Measurements from ENCODE around the gene MCC. TPM values are rescaled to one million over a fixed set of nuclear protein-coding genes. Genes with fewer than 3 reads are reported as not detected.

The MCC gene
- total RNA-seq, 5 donors from 2014 or later (not counting 1 experiment from before 2014, with no cell fraction given), result 2.6 to 8.3 (median 6.3) TPM

DNA sequence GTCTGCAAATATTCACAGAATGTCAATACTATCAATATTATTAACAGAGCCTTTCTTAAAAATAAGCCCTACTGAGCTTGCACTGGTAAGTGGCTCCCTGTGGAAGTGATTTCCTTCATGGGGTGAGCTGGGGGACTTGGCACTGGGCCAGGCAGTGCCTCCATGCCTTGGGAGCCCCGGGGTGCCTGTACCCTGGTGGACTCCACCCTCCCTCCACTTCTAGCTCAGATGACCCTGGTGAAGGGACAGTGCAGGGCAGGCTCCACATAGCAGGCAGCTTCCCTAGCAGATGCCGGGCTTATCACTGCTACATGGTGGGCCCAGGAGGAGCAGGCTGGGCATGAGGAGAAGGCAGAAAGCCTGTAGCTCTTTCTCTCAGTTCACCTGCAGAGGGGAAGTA, 392.4 kb downstream of the MCC start:
- Histone ChIP-seq H3K27me3 (replicated peaks in 1 of 2; ENCODE audit: control insufficient read depth in 2 of 2, extremely low read depth in 1 of 2, insufficient read depth in 2 of 2, low read length in 1 of 2) (no peaks in the 10 kb centered on the region), H3K4me3 (ENCODE audit: control insufficient read depth in 1 of 2, extremely low read depth in 1 of 2, low read length in 1 of 2) (no peak overlapping the region), H3K27ac (ENCODE audit: low read length) (no peak overlapping the region), H3K4me1 (ENCODE audit: control insufficient read depth in 1 of 2, extremely low read depth in 1 of 2, insufficient read depth in 2 of 2, low read length in 2 of 2) (peaks cover 0 to 4% of the 10 kb centered on the region in 2 experiments), H3K9me3 (no peaks in the 10 kb centered on the region), H3K36me3 (ENCODE audit: control insufficient read depth in 2 of 2, extremely low read depth in 1 of 2, insufficient read depth in 1 of 2, low read length in 1 of 2) (no peaks in the 10 kb centered on the region)
- DNase-seq (no peak), ATAC-seq (replicated peaks in 1 of 4) (no peak)
- no CpG with 5 or more reads among the region's 2 CpGs for WGBS (ENCODE audit: insufficient coverage)
- POLR2A ChIA-PET, result no interaction called here
- Mint-ChIP-seq H3K27me3 (no peaks in the 10 kb centered on the region), H3K4me1 (peaks cover 0 to 5% (median 4%) of the 10 kb centered on the region in 3 donors), H3K9me3 (no peaks in the 10 kb centered on the region), H3K4me3 (no peak overlapping the region), H3K27ac (no peak overlapping the region), H3K36me3 (no peaks in the 10 kb centered on the region)
- CTCF ChIA-PET, result no interaction called here

DNA sequence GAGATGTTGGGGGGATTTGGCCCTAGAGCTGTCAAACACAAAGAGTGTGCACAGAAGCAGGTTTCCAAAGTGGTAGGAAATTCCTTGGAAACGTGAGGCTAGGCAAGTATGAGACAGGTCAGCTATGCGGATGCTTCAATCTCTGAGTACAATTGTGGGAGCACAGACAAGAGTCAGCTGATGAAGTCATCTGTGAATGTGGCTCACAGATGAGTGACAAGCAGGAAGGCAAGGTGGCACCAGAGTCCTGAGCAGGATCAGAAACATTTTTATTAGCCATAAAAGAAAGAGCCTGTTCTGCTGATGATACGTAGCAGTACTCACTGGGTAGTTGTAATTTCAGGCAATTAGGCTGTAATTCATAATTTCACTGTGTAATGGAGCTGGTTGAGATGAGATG, 394.7 kb downstream of the MCC start:
- CTCF ChIA-PET, result interaction anchor here in 1 of 2 donors (0.6 kb wide), 1 partner anchor 1495 kb away, joined by 4 read pairs; no protein-coding TSS in a partner anchor
- Mint-ChIP-seq H3K4me3 (no peak overlapping the region), H3K36me3 (peaks cover 8% of the 10 kb centered on the region)

DNA sequence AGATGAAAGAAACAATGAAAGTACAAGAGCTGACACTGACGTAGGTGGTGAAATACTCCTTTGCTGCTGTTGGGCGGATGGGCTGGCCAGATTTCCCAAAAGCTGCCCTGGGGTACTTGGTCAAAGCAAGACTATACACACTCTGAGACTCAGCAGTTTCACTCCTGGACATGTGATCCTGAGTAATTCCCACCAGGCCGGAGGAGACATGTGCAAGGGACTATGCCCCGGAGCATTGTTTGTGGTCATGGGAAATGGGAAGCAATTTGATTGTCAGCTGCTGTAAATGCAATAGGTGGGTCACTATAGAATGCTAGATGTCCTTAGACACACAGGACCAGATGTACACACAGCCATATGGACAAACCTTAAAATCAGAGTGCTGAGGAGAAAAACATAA, 395.6 kb downstream of the MCC start:
- WGBS (ENCODE audit: insufficient coverage), result 96% methylated on average over 3 of the region's 4 CpGs
- Histone ChIP-seq H3K4me3 (ENCODE audit: control insufficient read depth in 1 of 2, extremely low read depth in 1 of 2, low read length in 1 of 2) (no peak overlapping the region), H3K27ac (ENCODE audit: low read length) (no peak overlapping the region), H3K36me3 (ENCODE audit: control insufficient read depth in 2 of 2, extremely low read depth in 1 of 2, insufficient read depth in 1 of 2, low read length in 1 of 2) (no peaks in the 10 kb centered on the region), H3K27me3 (replicated peaks in 1 of 2; ENCODE audit: control insufficient read depth in 2 of 2, extremely low read depth in 1 of 2, insufficient read depth in 2 of 2, low read length in 1 of 2) (no peaks in the 10 kb centered on the region), H3K9me3 (no peaks in the 10 kb centered on the region), H3K4me1 (ENCODE audit: control insufficient read depth in 1 of 2, extremely low read depth in 1 of 2, insufficient read depth in 2 of 2, low read length in 2 of 2) (peaks cover 3 to 6% of the 10 kb centered on the region in 2 experiments)
- H3K9me3 Mint-ChIP-seq, result no peaks in the 10 kb centered on the region
- peaks cover 11 to 15% (median 15%) of the 10 kb centered on the region in 3 donors for H3K4me1 Mint-ChIP-seq
- H3K4me3 Mint-ChIP-seq, result no peak overlapping the region
- ChIA-PET CTCF (no interaction called here), POLR2A (no interaction called here)
- H3K27ac Mint-ChIP-seq, result no peak overlapping the region
- peaks cover 8% of the 10 kb centered on the region for H3K36me3 Mint-ChIP-seq
- ATAC-seq (replicated peaks in 1 of 4) (no peak), DNase-seq (no peak)
- no peaks in the 10 kb centered on the region for H3K27me3 Mint-ChIP-seq

More for the DNA sequence above, 394.7 kb downstream of the MCC start:
- Histone ChIP-seq H3K36me3 (ENCODE audit: control insufficient read depth in 2 of 2, extremely low read depth in 1 of 2, insufficient read depth in 1 of 2, low read length in 1 of 2) (no peaks in the 10 kb centered on the region), H3K27ac (ENCODE audit: low read length) (no peak overlapping the region), H3K4me3 (ENCODE audit: control insufficient read depth in 1 of 2, extremely low read depth in 1 of 2, low read length in 1 of 2) (no peak overlapping the region), H3K4me1 (ENCODE audit: control insufficient read depth in 1 of 2, extremely low read depth in 1 of 2, insufficient read depth in 2 of 2, low read length in 2 of 2) (peaks cover 3 to 6% of the 10 kb centered on the region in 2 experiments), H3K27me3 (replicated peaks in 1 of 2; ENCODE audit: control insufficient read depth in 2 of 2, extremely low read depth in 1 of 2, insufficient read depth in 2 of 2, low read length in 1 of 2) (no peaks in the 10 kb centered on the region), H3K9me3 (no peaks in the 10 kb centered on the region)
- Mint-ChIP-seq H3K4me1 (peaks cover 11 to 15% (median 15%) of the 10 kb centered on the region in 3 donors), H3K27ac (no peak overlapping the region), H3K27me3 (no peaks in the 10 kb centered on the region), H3K9me3 (no peaks in the 10 kb centered on the region)
- WGBS (ENCODE audit: insufficient coverage), result 68% methylated on average over 3 of the region's 3 CpGs
- POLR2A ChIA-PET, result no interaction called here
- ATAC-seq (replicated peaks in 1 of 4) (no peak), DNase-seq (no peak)

DNA sequence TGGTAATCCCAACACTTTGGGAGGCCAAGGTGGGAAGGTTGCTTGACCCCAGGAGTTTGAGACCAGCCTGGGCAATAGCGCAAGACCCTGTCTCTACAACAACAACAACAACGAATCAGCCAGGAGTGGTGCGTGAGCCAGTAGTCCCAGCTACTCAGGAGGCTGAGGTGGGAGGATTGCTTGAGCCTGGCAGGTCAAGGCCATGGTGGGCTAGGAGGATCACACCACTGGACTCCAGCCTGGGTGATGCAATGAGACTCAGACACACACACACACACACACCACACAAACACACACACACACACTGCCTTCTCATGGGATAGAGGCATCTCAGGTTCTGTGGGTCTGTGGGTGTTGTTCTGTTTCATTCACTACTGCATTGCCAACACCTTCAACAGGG, 396.6 kb downstream of the MCC start:
- POLR2A ChIA-PET, result no interaction called here
- Histone ChIP-seq H3K36me3 (ENCODE audit: control insufficient read depth in 2 of 2, extremely low read depth in 1 of 2, insufficient read depth in 1 of 2, low read length in 1 of 2) (no peaks in the 10 kb centered on the region), H3K9me3 (no peaks in the 10 kb centered on the region), H3K4me3 (ENCODE audit: control insufficient read depth in 1 of 2, extremely low read depth in 1 of 2, low read length in 1 of 2) (no peak overlapping the region), H3K4me1 (ENCODE audit: control insufficient read depth in 1 of 2, extremely low read depth in 1 of 2, insufficient read depth in 2 of 2, low read length in 2 of 2) (peaks cover 3 to 6% of the 10 kb centered on the region in 2 experiments), H3K27me3 (replicated peaks in 1 of 2; ENCODE audit: control insufficient read depth in 2 of 2, extremely low read depth in 1 of 2, insufficient read depth in 2 of 2, low read length in 1 of 2) (no peaks in the 10 kb centered on the region), H3K27ac (ENCODE audit: low read length) (no peak overlapping the region)
- Mint-ChIP-seq H3K9me3 (no peaks in the 10 kb centered on the region), H3K36me3 (peaks cover 8% of the 10 kb centered on the region), H3K27ac (no peak overlapping the region), H3K4me3 (no peak overlapping the region), H3K27me3 (no peaks in the 10 kb centered on the region), H3K4me1 (peaks cover 11 to 15% (median 15%) of the 10 kb centered on the region in 3 donors)
- CTCF ChIA-PET, result no interaction called here
- no peak for DNase-seq
- no CpG with 5 or more reads among the region's 3 CpGs for WGBS (ENCODE audit: insufficient coverage)
- ATAC-seq (replicated peaks in 1 of 4), result no peak

DNA sequence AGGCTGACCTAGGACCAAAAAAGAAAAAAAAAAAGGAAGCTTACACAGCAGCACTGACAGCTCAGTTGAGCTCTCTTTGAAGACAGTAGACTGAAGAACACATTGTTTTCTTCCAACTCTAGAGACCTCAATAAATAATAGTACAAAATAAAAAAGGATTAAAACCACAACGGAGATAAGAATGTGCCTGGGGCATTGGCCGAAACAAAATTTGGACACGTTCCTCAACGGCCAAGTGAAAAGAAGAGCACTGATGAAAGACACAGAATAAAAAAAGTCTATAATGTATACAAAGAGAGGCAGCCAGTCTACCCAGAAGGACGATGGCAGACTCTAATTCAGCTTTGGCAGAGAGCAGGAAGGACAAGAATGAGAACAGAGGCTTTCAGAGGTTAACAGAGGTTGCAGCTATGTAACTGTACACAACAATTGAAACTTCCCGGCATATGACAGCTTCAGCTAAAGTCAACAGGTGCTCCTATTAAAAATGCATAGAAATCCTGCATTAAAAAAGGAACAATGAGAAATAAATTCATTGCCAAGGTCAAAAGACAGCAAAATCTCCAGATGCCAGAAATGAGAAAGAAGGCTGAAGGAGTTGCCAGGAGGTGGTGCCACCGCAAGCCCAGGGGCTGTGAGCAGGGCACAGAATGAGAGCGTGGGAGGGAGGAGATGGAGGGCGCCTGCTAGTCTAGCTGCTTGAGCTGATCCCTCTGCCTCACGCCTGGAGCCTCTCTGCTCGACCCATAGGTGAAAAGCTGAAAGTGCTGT, 397.7 kb downstream of the MCC start:
- POLR2A ChIA-PET, result interaction anchor here in 1 of 2 donors (0.6 kb wide), 2 partner anchors 221 to 509 kb away, joined by 4 to 5 read pairs; no protein-coding TSS in a partner anchor

DNA sequence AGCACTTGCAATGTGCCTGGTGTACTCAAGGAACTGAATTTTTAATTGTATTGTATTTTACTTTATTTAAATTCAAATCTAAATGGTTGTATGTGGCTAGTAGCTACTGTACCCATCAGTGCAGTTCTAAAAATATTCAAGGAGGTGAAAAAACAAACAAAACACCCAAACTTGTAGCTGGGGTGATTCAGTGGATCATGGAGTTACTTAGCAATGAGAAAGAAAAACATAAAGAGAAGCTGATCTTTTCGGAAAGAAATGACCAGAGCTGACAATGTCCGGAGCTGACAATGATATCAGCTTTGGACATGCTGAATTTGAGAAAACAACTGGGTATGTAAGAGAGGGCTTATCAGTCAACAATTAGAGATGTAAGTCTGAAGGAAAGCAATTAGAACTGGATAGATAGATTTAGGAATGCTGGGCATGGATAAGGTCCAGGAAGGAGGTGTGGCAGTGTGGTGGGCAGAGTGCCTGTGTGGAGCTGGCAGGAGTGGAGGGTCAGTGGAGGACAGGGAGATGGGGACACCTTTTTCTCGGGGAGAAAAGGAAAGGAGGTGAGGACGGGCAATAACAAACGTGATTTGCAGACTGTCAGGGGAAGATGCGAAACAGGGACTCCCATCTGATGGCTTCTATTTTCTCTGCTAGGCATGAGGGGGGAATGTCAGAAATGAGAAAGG, 398.5 kb downstream of the MCC start:
- Histone ChIP-seq H3K27ac (ENCODE audit: low read length) (no peak overlapping the region), H3K4me1 (ENCODE audit: control insufficient read depth in 1 of 2, extremely low read depth in 1 of 2, insufficient read depth in 2 of 2, low read length in 2 of 2) (peaks cover 3 to 6% of the 10 kb centered on the region in 2 experiments), H3K9me3 (no peaks in the 10 kb centered on the region), H3K27me3 (replicated peaks in 1 of 2; ENCODE audit: control insufficient read depth in 2 of 2, extremely low read depth in 1 of 2, insufficient read depth in 2 of 2, low read length in 1 of 2) (no peaks in the 10 kb centered on the region), H3K4me3 (ENCODE audit: control insufficient read depth in 1 of 2, extremely low read depth in 1 of 2, low read length in 1 of 2) (no peak overlapping the region), H3K36me3 (ENCODE audit: control insufficient read depth in 2 of 2, extremely low read depth in 1 of 2, insufficient read depth in 1 of 2, low read length in 1 of 2) (no peaks in the 10 kb centered on the region)
- no peak for ATAC-seq (replicated peaks in 1 of 4)
- 80% methylated on average over 6 of the region's 6 CpGs for WGBS (ENCODE audit: insufficient coverage)
- Mint-ChIP-seq H3K27ac (peak overlapping the region in 1 of 2 donors; percentile 4), H3K9me3 (no peaks in the 10 kb centered on the region), H3K4me3 (no peak overlapping the region), H3K4me1 (peaks cover 11 to 15% (median 15%) of the 10 kb centered on the region in 3 donors), H3K27me3 (no peaks in the 10 kb centered on the region), H3K36me3 (peaks cover 8% of the 10 kb centered on the region)
- ChIA-PET POLR2A (interaction anchor here in 1 of 2 donors (0.6 kb wide), 1 partner anchor 222 kb away, joined by 4 read pairs; no protein-coding TSS in a partner anchor), CTCF (interaction anchor here in 1 of 2 donors (0.6 to 0.7 kb wide), 2 partner anchors 9 to 176 kb away, joined by 3 to 8 read pairs; no protein-coding TSS in a partner anchor)
- DNase-seq, result no peak

More for the DNA sequence above, 397.7 kb downstream of the MCC start:
- Histone ChIP-seq H3K36me3 (ENCODE audit: control insufficient read depth in 2 of 2, extremely low read depth in 1 of 2, insufficient read depth in 1 of 2, low read length in 1 of 2) (no peaks in the 10 kb centered on the region), H3K27me3 (replicated peaks in 1 of 2; ENCODE audit: control insufficient read depth in 2 of 2, extremely low read depth in 1 of 2, insufficient read depth in 2 of 2, low read length in 1 of 2) (no peaks in the 10 kb centered on the region), H3K4me3 (ENCODE audit: control insufficient read depth in 1 of 2, extremely low read depth in 1 of 2, low read length in 1 of 2) (no peak overlapping the region), H3K27ac (ENCODE audit: low read length) (no peak overlapping the region), H3K4me1 (ENCODE audit: control insufficient read depth in 1 of 2, extremely low read depth in 1 of 2, insufficient read depth in 2 of 2, low read length in 2 of 2) (peaks cover 3 to 6% of the 10 kb centered on the region in 2 experiments), H3K9me3 (no peaks in the 10 kb centered on the region)
- Mint-ChIP-seq H3K9me3 (no peaks in the 10 kb centered on the region), H3K4me1 (peaks cover 11 to 15% (median 15%) of the 10 kb centered on the region in 3 donors), H3K36me3 (peaks cover 8% of the 10 kb centered on the region), H3K4me3 (no peak overlapping the region), H3K27me3 (no peaks in the 10 kb centered on the region), H3K27ac (peak overlapping the region in 1 of 2 donors; percentile 28)
- 35% methylated on average over 3 of the region's 11 CpGs for WGBS (ENCODE audit: insufficient coverage)
- DNase-seq (peak in 13 of 35 experiments; percentile 2 to 26 (median 7)), ATAC-seq (replicated peaks in 1 of 4) (peak; percentile 35 to 69 (median 54))
- CTCF ChIA-PET, result no interaction called here
